Endothelial cell (in vitro differentiated cells): ENCODE data around the gene WASF2. TPM values are rescaled to one million over a fixed set of nuclear protein-coding genes. Genes with fewer than 3 reads are reported as not detected.

Experiments used
- DNase-seq: peaks from one replicate; pipeline ENCODE4 v3.0.0; 2021; ENCODE audit warnings: low spot score
- H3K27ac Mint-ChIP-seq: one replicate; pipeline ENCODE4 v1.8.0; 2021; ENCODE audit warnings: mixed read lengths, inconsistent platforms; ENCODE audit not compliant: unreplicated experiment
- H3K27me3 Mint-ChIP-seq: one replicate; pipeline ENCODE4 v1.8.0; 2021; ENCODE audit warnings: mild to moderate bottlenecking, moderate library complexity, mixed read lengths, inconsistent platforms; ENCODE audit not compliant: unreplicated experiment
- H3K36me3 Mint-ChIP-seq: one replicate; pipeline ENCODE4 v1.8.0; 2021; ENCODE audit warnings: mild to moderate bottlenecking, low read depth, mixed read lengths, inconsistent platforms; ENCODE audit not compliant: unreplicated experiment
- H3K4me1 Mint-ChIP-seq: one replicate; pipeline ENCODE4 v1.8.0; 2021; ENCODE audit warnings: mild to moderate bottlenecking, mixed read lengths, inconsistent platforms; ENCODE audit not compliant: unreplicated experiment
- H3K4me3 Mint-ChIP-seq: one replicate; pipeline ENCODE4 v1.8.0; 2021; ENCODE audit warnings: mild to moderate bottlenecking, mixed read lengths, inconsistent platforms; ENCODE audit not compliant: unreplicated experiment
- H3K9me3 Mint-ChIP-seq: one replicate; pipeline ENCODE4 v1.8.0; 2021; ENCODE audit warnings: mixed read lengths, inconsistent platforms; ENCODE audit not compliant: unreplicated experiment
- total RNA-seq: library from RNA; stranded (reverse); fragmentation: NEBNext Ultra II Directional; extraction: Animal tissue kit (Norgen Biotek cat#: 25700); gene quantifications from one replicate; pipeline ENCODE4 v1.2.1, GENCODE V29; 2021; ENCODE audit not compliant: unreplicated experiment
- TF ChIP-seq, protein P1 (sequence below): fragments of 200-600 bp; sonication (generic); IDR thresholded peaks from one replicate; pipeline ENCODE4 v1.5.0; 2021; ENCODE audit warnings: antibody characterized with exemption; ENCODE audit not compliant: unreplicated experiment

The WASF2 gene
- total RNA-seq, 1 donor from 2014 or later, result 272 TPM

DNA sequence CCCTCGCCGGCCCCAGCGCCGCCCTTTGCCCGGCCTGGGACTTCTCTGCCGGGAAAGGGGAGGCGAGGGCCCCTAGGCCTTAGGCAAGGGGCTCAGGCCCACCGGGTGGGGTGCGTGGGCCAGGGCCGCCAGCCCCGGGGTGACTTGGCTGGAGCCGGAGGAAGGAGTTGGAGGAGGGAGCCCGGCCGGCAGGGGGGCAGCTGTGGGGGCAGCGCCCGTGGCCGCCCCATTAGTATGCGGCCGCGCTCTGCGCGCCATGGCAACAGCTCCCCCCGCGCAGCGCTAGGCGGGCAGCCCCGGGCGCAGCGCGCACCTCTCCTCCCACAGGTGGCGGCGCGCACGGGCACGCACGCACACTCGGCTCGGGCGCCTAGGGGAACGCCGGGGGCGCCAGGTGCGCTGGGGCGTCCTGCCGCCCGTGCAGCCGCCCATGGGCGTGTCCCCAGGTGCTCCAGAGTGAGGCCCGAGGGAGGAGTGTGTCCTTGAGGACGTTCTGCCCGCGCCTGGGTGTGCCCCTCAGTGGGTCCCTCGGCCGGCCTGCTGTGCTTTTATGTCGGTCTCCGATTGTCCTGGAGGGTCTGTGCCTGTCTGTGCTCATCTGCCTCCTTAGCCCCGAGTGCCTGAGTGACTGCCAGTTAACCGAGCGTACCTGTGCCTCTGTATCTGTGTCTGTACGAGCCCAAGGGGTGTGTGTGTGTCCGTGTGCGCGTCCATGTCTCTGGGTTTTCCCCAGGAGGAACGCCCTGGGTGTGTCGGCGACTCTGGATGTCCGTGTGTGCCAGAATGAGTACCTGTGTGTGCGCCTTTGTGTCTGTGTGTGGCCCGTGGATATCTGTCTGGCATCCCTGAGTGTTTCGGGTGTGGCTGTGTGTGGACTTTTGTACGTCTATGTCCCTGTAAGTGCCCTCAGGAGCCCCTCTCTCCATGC lies 38.2 kb upstream of the WASF2 start:
- Mint-ChIP-seq H3K4me3 (peak overlapping the region; percentile 88), H3K9me3 (no peaks in the 10 kb centered on the region), H3K4me1 (peaks cover 41% of the 10 kb centered on the region), H3K36me3 (peaks cover 24% of the 10 kb centered on the region), H3K27ac (peak overlapping the region; percentile 78), H3K27me3 (peaks cover 31% of the 10 kb centered on the region)
- DNase-seq, result peak; percentile 32
- TF ChIP-seq, protein P1, sequence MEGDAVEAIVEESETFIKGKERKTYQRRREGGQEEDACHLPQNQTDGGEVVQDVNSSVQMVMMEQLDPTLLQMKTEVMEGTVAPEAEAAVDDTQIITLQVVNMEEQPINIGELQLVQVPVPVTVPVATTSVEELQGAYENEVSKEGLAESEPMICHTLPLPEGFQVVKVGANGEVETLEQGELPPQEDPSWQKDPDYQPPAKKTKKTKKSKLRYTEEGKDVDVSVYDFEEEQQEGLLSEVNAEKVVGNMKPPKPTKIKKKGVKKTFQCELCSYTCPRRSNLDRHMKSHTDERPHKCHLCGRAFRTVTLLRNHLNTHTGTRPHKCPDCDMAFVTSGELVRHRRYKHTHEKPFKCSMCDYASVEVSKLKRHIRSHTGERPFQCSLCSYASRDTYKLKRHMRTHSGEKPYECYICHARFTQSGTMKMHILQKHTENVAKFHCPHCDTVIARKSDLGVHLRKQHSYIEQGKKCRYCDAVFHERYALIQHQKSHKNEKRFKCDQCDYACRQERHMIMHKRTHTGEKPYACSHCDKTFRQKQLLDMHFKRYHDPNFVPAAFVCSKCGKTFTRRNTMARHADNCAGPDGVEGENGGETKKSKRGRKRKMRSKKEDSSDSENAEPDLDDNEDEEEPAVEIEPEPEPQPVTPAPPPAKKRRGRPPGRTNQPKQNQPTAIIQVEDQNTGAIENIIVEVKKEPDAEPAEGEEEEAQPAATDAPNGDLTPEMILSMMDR, result no peak

DNA sequence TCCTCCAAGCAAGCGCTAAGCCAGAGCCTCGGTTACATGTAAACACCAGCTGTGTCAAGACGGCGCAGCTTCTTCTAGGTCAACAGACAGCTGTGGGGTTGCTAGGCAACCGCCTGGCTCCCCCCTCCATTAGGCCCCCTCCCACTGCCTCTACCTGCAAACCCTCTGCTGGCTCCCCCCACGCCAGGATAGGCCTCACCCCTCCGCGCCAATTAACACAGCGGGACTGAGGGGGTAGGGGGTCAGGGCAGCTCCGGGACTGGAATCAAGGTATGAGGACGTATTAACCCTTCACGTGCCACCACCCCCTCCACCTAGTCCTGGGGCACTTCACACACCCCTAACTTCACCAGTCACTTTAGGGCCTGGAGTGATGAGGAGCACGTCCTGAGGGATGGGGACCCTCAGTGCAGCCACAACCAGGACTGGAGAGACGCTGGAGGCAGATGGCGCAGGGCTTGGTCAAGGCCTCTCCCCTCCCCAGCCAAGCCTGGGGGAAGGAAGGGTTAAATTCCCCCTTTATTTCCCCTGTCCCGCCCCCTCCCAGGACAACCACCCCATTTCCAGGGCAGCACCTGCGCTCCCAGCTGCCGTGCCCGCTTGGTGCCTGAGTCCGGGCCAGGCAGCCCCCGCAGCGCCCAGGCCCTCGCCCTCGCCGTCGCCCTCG lies 37.4 kb upstream of the WASF2 start:
- H3K27me3 Mint-ChIP-seq, result peaks cover 32% of the 10 kb centered on the region
- H3K9me3 Mint-ChIP-seq, result no peaks in the 10 kb centered on the region
- peak; percentile 39 for DNase-seq
- no peak overlapping the region for H3K27ac Mint-ChIP-seq
- peak overlapping the region; percentile 79 for H3K4me3 Mint-ChIP-seq
- H3K4me1 Mint-ChIP-seq, result peaks cover 48% of the 10 kb centered on the region
- H3K36me3 Mint-ChIP-seq, result peaks cover 16% of the 10 kb centered on the region
- TF ChIP-seq, protein P1, result no peak

DNA sequence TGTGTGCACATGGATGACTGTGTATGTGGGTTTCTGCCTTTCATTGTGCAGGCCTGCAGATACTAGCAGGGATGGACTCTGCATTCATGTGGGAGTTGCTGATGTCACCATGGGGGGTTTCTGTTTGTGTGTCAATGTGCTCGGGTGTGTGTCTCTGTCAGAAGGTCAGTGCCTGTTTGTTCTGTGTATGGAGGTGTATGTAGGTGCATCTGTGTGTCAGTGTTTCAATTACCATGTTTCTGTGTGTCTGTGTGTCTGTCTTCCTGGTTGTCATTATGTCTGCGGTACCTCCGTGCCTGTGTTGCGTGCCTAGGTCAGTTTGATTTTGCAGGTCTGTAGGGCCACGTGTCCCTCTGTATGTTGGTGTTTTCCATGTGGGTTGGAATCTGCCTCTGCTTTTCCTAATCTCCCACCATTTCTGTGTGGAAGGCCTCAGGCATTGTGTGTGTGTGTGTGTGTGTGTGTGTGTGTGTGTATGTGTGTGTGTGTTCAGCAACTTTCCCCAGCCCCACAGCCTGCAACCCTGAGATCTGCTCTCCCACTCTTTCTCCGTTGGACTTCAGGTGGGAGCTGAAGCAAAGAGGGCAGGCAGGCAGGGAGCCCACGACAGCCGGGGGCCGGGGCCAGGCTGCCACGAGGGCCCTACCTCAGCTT lies 36.7 kb upstream of the WASF2 start:
- Mint-ChIP-seq H3K4me1 (peaks cover 55% of the 10 kb centered on the region), H3K36me3 (peaks cover 12% of the 10 kb centered on the region), H3K27me3 (peaks cover 27% of the 10 kb centered on the region), H3K9me3 (no peaks in the 10 kb centered on the region), H3K4me3 (peak overlapping the region; percentile 79), H3K27ac (peak overlapping the region; percentile 33)
- no peak for DNase-seq
- TF ChIP-seq, protein P1, result no peak

DNA sequence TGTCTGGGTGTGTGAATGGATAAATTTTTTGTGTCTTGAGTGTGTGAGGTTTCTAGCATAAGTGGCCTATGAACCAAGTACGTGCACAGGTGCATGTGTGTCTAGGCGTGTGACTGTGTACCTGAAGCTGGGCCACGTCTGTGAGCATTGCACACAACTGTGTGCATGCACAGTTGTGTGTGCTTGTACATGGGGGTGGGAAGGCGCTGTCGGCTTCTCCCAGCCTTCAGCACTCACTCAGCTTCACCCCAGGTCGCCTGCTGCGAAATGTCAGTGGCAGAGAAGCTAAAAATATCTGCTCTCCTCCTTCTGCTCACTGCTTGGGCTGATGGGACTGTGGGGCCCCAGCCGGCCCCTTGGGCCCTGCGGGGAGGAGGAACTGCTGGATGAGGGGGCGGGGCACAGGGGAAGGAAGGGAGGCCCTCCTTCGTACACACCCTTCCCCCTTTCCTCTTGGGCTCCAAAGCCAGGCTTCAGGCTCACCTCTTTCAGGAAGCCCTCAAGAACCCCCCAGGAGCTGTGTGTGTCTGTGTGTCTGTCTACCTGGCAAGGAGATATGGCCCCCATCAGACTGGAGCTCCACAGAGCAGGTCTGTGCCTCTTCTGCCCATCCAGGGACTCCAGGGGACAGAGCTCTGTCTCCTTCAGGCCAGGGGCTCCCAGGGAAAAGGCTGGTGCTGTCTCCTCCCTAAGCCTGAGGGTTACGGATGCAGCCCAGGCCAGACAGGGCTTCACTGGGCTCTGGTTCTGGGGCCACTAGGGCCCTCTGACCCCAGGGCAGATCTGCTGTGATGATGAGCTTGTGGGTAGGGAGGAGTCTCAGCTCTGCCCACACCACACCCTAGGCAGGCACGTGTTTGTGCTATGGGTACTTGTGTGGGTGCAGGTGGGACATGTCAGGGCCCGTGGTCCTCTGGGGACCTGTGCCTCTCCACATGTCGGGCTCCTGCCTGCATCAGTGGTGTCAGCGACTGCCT lies 35.6 kb upstream of the WASF2 start:
- no peak for DNase-seq
- TF ChIP-seq, protein P1, result no peak
- peak overlapping the region; percentile 59 for H3K4me3 Mint-ChIP-seq
- H3K36me3 Mint-ChIP-seq, result peaks cover 12% of the 10 kb centered on the region
- peaks cover 26% of the 10 kb centered on the region for H3K27me3 Mint-ChIP-seq
- H3K4me1 Mint-ChIP-seq, result peaks cover 61% of the 10 kb centered on the region
- peak overlapping the region; percentile 28 for H3K27ac Mint-ChIP-seq
- H3K9me3 Mint-ChIP-seq, result no peaks in the 10 kb centered on the region
